Urinary bladder (tissue), 4 donors: ENCODE measurements around the gene PEG3. TPM values are rescaled to one million over a fixed set of nuclear protein-coding genes. Genes with fewer than 3 reads are reported as not detected.

Experiments used
- DNase-seq: peaks from one replicate; pipeline ENCODE4 v3.0.0-alpha.2; 2015; ENCODE audit errors: extremely low spot score
- H3K27ac ChIP-seq: one replicate; pipeline ENCODE4 v1.5.1; 2013; ENCODE audit warnings: low read depth, mild to moderate bottlenecking, moderate library complexity
- H3K36me3 ChIP-seq: one replicate; pipeline ENCODE4 v1.6.1; 2013; ENCODE audit warnings: mild to moderate bottlenecking, moderate library complexity; ENCODE audit not compliant: insufficient read depth
- H3K4me1 ChIP-seq: one replicate; pipeline ENCODE4 v1.6.1; 2013; ENCODE audit warnings: mild to moderate bottlenecking, moderate library complexity; ENCODE audit not compliant: insufficient read depth
- H3K4me3 ChIP-seq: one replicate; pipeline ENCODE4 v1.5.1; 2013; ENCODE audit warnings: low read depth, low read length
- WGBS: extraction: QIAGEN DNeasy Blood & Tissue Kit; methylation state at CpG from one replicate; pipeline ENCODE4 v1.1.7; 2013; 5-methylcytosine and 5-hydroxymethylcytosine counted together
- polyA plus RNA-seq: library from polyadenylated mRNA; stranded (reverse); fragments of 200-250 nt; gene quantifications from one replicate; pipeline ENCODE4 v1.2.3, GENCODE V29; 2013
- total RNA-seq: library from RNA; depleted of rRNA; stranded (reverse); fragments of >200 nt; gene quantifications from one replicate; pipeline ENCODE4 v1.2.3, GENCODE V29; 2014
- donor health status: healthy with polysubstance abuse.
- donor health status: healthy.

The PEG3 gene
- 324 TPM for total RNA-seq
- 9.7 TPM for polyA plus RNA-seq

GRCh38 chr19:56840451-56841192 is at the start of gene PEG3, which contains the start of gene ZIM2:
PEG3 (minus strand) TSS chr19:56840726; CDS start chr19:56824655, 16,071 bp downstream.
ZIM2 (minus strand) TSS chr19:56840726; CDS start chr19:56824277, 16,449 bp downstream.
- 50% methylated on average over 49 of the region's 49 CpGs for WGBS
- no peak within 1 kb of the TSS for H3K27ac ChIP-seq
- H3K36me3 ChIP-seq, result no peaks in the 10 kb centered on the region
- H3K4me1 ChIP-seq, result no peaks in the 10 kb centered on the region
- DNase-seq, result peak; percentile 36
- H3K4me3 ChIP-seq, result peak within 1 kb of the TSS; percentile 40

GRCh38 chr19:56885173-56885985 is 44.9 kb upstream of the PEG3 start:
- WGBS, result 47% methylated on average over 14 of the region's 14 CpGs
- H3K4me1 ChIP-seq, result no peaks in the 10 kb centered on the region
- no peak overlapping the region for H3K27ac ChIP-seq

GRCh38 chr19:56884441-56884840 is 43.9 kb upstream of the PEG3 start:
- no peak overlapping the region for H3K27ac ChIP-seq
- 68% methylated on average over 5 of the region's 5 CpGs for WGBS

More at GRCh38 chr19:56885173-56885985, 44.9 kb upstream of the PEG3 start:
- DNase-seq, result no peak
- Histone ChIP-seq H3K4me3 (no peak overlapping the region), H3K36me3 (no peaks in the 10 kb centered on the region)

DNA sequence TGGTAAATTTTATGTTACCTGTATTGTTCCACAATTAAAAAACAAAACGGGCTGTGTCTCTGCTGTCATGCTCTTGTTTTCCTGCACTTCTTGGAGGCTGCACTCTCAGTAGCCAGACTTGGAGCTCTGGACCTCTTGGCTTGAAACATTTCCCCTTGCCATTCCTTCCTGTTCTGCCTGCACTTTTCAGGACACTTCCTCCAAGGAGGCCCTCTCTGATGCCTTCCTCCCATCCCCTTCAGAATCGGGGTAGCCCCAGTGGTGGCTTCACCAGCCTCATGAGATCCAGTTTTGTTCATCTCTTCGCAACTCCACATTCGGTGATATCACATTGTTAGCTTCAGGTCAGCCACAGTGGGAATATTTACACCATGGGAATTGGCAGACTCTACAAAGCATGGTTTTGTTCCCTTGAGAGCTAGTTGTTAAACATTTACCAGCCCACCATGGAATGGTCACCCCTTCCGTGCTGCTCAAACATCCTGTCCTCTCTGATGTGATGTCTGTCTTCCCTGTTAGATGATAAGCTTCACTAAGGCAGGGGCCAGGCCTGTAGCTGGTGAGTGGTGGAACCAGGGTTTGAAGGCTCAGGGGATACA is 40.2 kb upstream of the PEG3 start:
- 91% methylated on average over 5 of the region's 5 CpGs for WGBS
- H3K4me3 ChIP-seq, result no peak overlapping the region
- no peak for DNase-seq
- no peaks in the 10 kb centered on the region for H3K36me3 ChIP-seq
- H3K4me1 ChIP-seq, result no peaks in the 10 kb centered on the region
- H3K27ac ChIP-seq, result no peak overlapping the region

More at GRCh38 chr19:56884441-56884840, 43.9 kb upstream of the PEG3 start:
- no peak overlapping the region for H3K4me3 ChIP-seq
- no peak for DNase-seq
- H3K4me1 ChIP-seq, result no peaks in the 10 kb centered on the region
- H3K36me3 ChIP-seq, result no peaks in the 10 kb centered on the region

DNA sequence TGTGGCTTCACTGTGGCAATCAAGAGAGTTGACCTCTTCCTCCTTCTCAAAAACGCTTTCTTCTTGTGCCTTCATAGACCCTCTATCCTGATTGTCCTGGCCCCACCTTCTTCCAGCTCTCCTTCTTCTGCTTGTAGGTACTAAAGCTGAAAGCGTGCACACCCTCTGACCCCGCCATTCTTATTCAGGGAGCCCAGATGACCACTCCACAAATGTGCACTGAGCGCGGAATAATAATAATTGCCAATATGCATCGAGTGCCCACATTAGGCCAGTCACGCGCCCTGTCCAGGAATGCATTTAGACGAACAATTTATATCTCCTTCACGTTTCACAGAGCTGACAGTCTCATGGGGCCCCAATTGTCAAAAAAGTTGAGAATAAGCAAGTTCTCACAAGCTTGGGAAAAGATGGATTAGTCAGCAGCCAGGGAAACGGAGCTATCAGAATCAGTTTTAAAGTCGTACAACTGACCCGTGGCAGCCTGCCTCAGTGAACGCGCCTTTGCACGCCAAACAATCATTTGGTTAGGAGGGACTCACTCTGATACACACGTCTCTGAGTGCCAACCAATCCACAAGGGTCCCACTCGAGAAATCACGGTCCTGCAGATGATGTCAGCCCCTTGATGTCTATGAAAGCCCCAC is 36.7 kb upstream of the PEG3 start:
- 68% methylated on average over 19 of the region's 19 CpGs for WGBS

GRCh38 chr19:56875717-56876116 is 35.2 kb upstream of the PEG3 start:
- H3K36me3 ChIP-seq, result no peaks in the 10 kb centered on the region
- 63% methylated on average over 3 of the region's 3 CpGs for WGBS
- DNase-seq, result no peak
- H3K4me1 ChIP-seq, result no peaks in the 10 kb centered on the region
- no peak overlapping the region for H3K27ac ChIP-seq
- no peak overlapping the region for H3K4me3 ChIP-seq

More for the DNA sequence above, 36.7 kb upstream of the PEG3 start:
- Histone ChIP-seq H3K36me3 (no peaks in the 10 kb centered on the region), H3K4me1 (no peaks in the 10 kb centered on the region), H3K27ac (no peak overlapping the region), H3K4me3 (no peak overlapping the region)
- DNase-seq, result no peak

DNA sequence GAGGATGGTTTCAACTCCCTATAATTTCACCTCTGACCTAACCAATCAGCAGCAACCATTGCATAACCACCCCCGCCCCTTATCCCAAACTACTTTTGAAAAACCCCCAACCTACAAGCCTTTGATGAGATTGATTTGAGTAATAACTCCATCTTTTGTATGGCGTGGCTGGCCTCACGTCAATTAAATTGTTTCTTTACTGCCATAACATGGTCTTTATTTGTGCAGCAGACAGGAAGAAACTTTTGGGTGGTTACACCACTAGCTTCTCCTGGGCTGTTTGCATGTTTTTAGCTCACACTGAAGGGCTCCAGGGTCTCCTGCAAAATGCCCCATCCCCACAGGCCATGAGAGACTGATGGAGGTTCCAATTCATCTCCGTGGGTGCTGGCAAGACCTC is 34.0 kb upstream of the PEG3 start:
- 92% methylated on average over 4 of the region's 4 CpGs for WGBS
- no peaks in the 10 kb centered on the region for H3K36me3 ChIP-seq
- DNase-seq, result no peak
- H3K27ac ChIP-seq, result no peak overlapping the region
- no peaks in the 10 kb centered on the region for H3K4me1 ChIP-seq
- no peak overlapping the region for H3K4me3 ChIP-seq

GRCh38 chr19:56873493-56873892 is 33.0 kb upstream of the PEG3 start:
- no peak for DNase-seq
- Histone ChIP-seq H3K36me3 (no peaks in the 10 kb centered on the region), H3K27ac (no peak overlapping the region), H3K4me3 (no peak overlapping the region), H3K4me1 (no peaks in the 10 kb centered on the region)
- 70% methylated on average over 5 of the region's 5 CpGs for WGBS

DNA sequence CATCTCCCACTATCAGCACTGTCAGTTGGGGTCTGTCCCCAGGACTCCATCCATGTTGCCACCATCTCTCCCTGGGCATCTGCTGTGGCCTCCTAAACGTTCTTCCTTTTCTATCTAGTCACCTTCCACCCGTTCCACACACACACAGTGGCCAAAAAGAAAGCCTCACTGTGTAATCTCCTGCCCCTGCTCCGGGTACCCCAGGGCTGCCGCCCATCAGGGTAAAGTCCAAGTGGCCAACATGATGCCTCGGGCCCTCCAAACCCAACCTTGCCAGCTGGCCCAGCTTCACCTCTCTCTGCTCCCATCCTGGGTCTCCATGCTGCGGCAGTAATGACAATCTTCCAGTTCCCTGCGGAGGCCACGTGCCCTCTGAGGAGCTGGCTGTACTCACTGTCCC is 29.4 kb upstream of the PEG3 start:
- no peaks in the 10 kb centered on the region for H3K4me1 ChIP-seq
- no peak overlapping the region for H3K27ac ChIP-seq
- 90% methylated on average over 8 of the region's 8 CpGs for WGBS
- H3K36me3 ChIP-seq, result no peaks in the 10 kb centered on the region
- no peak for DNase-seq
- no peak overlapping the region for H3K4me3 ChIP-seq

GRCh38 chr19:56868446-56868845 is 27.9 kb upstream of the PEG3 start:
- H3K4me1 ChIP-seq, result no peaks in the 10 kb centered on the region
- WGBS, result 96% methylated on average over 1 of the region's 1 CpG
- no peak overlapping the region for H3K4me3 ChIP-seq
- no peak overlapping the region for H3K27ac ChIP-seq
- no peak for DNase-seq
- no peaks in the 10 kb centered on the region for H3K36me3 ChIP-seq

DNA sequence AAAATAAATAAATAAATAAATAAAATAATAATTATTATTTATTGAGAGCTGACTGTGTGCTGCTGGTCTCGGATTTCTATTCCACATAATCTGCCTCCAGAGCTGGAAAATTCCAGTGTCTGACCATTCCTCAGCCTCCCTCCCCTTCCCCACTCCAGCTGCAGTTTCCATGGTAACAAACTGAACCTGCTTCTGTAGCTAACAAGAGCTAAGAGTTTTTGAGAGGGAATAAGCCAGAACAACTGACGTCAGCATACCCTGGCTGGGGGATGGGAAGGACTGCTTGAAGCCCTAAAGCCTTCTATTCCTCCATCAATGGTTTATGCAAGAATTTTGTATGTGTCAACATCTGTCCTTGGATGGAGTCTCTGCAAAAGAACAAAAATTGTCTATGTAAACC is 26.0 kb upstream of the PEG3 start:
- peak; percentile 51 for DNase-seq
- Histone ChIP-seq H3K4me3 (no peak overlapping the region), H3K27ac (no peak overlapping the region), H3K36me3 (no peaks in the 10 kb centered on the region), H3K4me1 (no peaks in the 10 kb centered on the region)
- WGBS, result 17% methylated on average over 2 of the region's 2 CpGs

GRCh38 chr19:56864443-56865125 is 24.1 kb upstream of the PEG3 start:
- H3K4me3 ChIP-seq, result no peak overlapping the region
- 69% methylated on average over 50 of the region's 50 CpGs for WGBS
- no peak overlapping the region for H3K27ac ChIP-seq
- no peaks in the 10 kb centered on the region for H3K4me1 ChIP-seq
- no peak for DNase-seq
- H3K36me3 ChIP-seq, result no peaks in the 10 kb centered on the region

DNA sequence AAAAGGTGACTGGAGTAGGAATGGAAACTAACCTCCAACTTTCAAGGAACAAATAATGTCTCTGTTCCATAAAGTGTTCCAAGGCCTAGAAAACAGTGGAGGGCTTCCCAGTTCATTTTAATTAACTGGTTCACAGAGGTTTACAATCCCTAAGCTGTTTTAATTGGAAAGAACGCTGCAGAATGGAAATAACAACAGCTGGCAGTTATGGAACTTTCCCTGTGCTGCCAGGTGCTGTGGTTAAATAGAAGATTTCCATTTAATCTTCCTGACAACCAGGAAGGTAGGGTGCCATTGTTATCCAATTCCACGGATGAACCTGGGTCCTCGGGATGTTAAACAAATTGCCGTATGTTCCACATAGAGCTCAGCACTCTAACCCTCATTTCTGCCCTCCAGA is 22.2 kb upstream of the PEG3 start:
- Histone ChIP-seq H3K36me3 (no peaks in the 10 kb centered on the region), H3K4me3 (no peak overlapping the region), H3K4me1 (no peaks in the 10 kb centered on the region), H3K27ac (no peak overlapping the region)
- WGBS, result 89% methylated on average over 4 of the region's 4 CpGs
- DNase-seq, result no peak
